Lower lobe of right lung (tissue), 2 donors: Measurements from ENCODE around the gene JAG1. TPM values are rescaled to one million over a fixed set of nuclear protein-coding genes. Genes with fewer than 3 reads are reported as not detected.

Experiments
- ATAC-seq, 2 donors: fragments of 200-7000 bp; cut with Tn5 transposase; one replicate each; pipeline ENCODE4 v1.9.1; 2020 to 2022; ENCODE audit warnings: mild to moderate bottlenecking in 2 of 2, moderate library complexity in 2 of 2
- DNase-seq: peaks from one replicate; pipeline ENCODE4 v3.0.0-alpha.2; 2020
- H3K27ac ChIP-seq: fragments of 200-600 bp; one replicate; pipeline ENCODE4 v1.8.0; 2022
- H3K27me3 ChIP-seq: fragments of 200-600 bp; one replicate; pipeline ENCODE4 v1.8.0; 2022; ENCODE audit warnings: low read depth
- H3K36me3 ChIP-seq: fragments of 200-600 bp; one replicate; pipeline ENCODE4 v1.8.0; 2022; ENCODE audit warnings: mild to moderate bottlenecking
- H3K4me1 ChIP-seq: fragments of 200-600 bp; one replicate; pipeline ENCODE4 v1.8.0; 2022
- H3K4me3 ChIP-seq: fragments of 200-600 bp; one replicate; pipeline ENCODE4 v1.8.0; 2022; ENCODE audit warnings: mild to moderate bottlenecking
- H3K9me3 ChIP-seq: fragments of 200-600 bp; one replicate; pipeline ENCODE4 v1.8.0; 2022
- CTCF ChIP-seq: fragments of 200-600 bp; IDR thresholded peaks from one replicate; pipeline ENCODE4 v1.8.0; 2022; ENCODE audit warnings: antibody characterized with exemption, mild to moderate bottlenecking
- intact Hi-C: fragments of 100-400 bp; cut with DNase I; formaldehyde crosslinking; loops from one replicate; pipeline ENCODE4 v1.11.0; 2022
- total RNA-seq: library from RNA; stranded (reverse); fragmentation: NEBNext Ultra II Directional; extraction: Animal tissue kit (Norgen Biotek cat#: 25700); gene quantifications from one replicate; pipeline ENCODE4 v1.2.1, GENCODE V29; 2021
- donor health status: DM: no; HTN: yes; CAD: no; lungs with severe emphysema.

JAG1 gene
- total RNA-seq, 1 donor from 2014 or later: 60.1 TPM

- Histone ChIP-seq H3K9me3 (no peaks in the 10 kb centered on the region), H3K4me3 (no peak overlapping the region), H3K27ac (no peak overlapping the region), H3K36me3 (no peaks in the 10 kb centered on the region), H3K4me1 (peaks cover 8% of the 10 kb centered on the region), H3K27me3 (no peaks in the 10 kb centered on the region)
- ATAC-seq: no peak
- no peak for TF ChIP-seq CTCF
- intact Hi-C loops: no loop called here
- DNase-seq: no peak
Measured at GRCh38 chr20:10718661-10719060, 44.9 kb upstream of the JAG1 start.

GRCh38 chr20:10716855-10717254 lies 43.1 kb upstream of the JAG1 start:
- H3K4me1 ChIP-seq: peaks cover 8% of the 10 kb centered on the region
- no peak for TF ChIP-seq CTCF
- no peaks in the 10 kb centered on the region for H3K27me3 ChIP-seq
- no peaks in the 10 kb centered on the region for H3K9me3 ChIP-seq
- DNase-seq (no peak), ATAC-seq (no peak)
- H3K27ac ChIP-seq: no peak overlapping the region
- no peak overlapping the region for H3K4me3 ChIP-seq
- H3K36me3 ChIP-seq: no peaks in the 10 kb centered on the region
- intact Hi-C loops: no loop called here

DNA sequence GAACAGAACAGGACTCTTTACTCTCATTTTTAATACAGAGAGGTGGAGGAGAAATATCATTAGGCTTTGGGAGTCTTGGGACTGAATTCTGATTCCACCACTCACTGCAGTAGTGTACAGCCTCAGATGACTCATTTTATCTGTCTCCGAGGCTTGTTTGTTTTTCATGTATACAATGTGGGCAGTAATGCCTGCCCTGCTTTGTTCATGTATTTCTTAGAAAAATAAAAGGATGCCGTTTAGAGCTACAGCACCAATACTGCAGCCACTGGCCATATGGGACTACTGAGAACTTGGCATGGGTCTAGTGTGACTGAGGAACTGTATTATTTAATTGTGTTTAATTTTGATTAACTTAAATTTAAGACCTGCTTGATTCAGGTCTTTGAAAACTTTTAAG lies 41.2 kb upstream of the JAG1 start:
- H3K27me3 ChIP-seq: no peaks in the 10 kb centered on the region
- ATAC-seq (no peak), DNase-seq (no peak)
- intact Hi-C loops: no loop called here
- no peak for TF ChIP-seq CTCF
- no peaks in the 10 kb centered on the region for H3K9me3 ChIP-seq
- no peaks in the 10 kb centered on the region for H3K36me3 ChIP-seq
- peaks cover 8% of the 10 kb centered on the region for H3K4me1 ChIP-seq
- no peak overlapping the region for H3K4me3 ChIP-seq
- H3K27ac ChIP-seq: no peak overlapping the region

DNA sequence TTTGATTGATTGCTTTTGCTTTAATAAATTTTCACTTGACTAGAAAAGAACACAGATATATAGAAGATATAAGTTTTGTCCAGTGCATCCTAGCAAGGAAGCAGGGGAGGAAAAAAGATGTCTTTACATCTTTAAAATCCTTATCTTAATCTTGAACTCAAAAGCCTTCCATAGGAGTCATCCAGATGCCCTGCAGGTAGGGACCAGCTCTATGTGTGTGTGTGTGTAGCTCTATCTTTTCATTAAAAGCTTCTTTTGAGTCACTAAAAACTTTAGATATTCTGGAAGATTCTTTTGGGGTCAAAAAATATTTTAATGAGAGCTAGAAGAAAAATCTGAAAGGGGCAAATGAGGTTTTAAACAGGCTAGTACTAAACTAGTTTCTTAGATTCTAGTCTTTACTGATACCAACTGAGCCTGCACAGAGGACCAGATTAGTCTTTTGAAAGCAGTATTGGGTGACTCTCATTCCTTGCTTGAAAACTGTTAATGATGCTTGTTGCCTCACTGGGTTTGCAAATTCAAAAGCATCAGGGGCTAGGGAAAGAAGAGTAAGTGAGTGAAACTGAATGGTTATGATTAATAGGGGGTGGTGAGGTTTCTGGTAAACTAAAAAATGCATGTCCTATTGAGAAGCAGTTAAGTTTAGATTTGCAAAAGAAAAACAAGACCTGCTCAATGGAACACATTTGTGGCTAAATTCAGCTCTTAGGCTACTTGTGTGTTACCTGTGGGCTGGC lies 40.6 kb upstream of the JAG1 start:
- no peak overlapping the region for H3K27ac ChIP-seq
- DNase-seq (no peak), ATAC-seq (no peak)
- H3K9me3 ChIP-seq: no peaks in the 10 kb centered on the region
- no peak for TF ChIP-seq CTCF
- no peaks in the 10 kb centered on the region for H3K27me3 ChIP-seq
- H3K4me3 ChIP-seq: no peak overlapping the region
- no peaks in the 10 kb centered on the region for H3K36me3 ChIP-seq
- intact Hi-C loops: no loop called here
- peaks cover 8% of the 10 kb centered on the region for H3K4me1 ChIP-seq

- no peaks in the 10 kb centered on the region for H3K9me3 ChIP-seq
- intact Hi-C loops: no loop called here
- no peak overlapping the region for H3K27ac ChIP-seq
- H3K27me3 ChIP-seq: no peaks in the 10 kb centered on the region
- ATAC-seq (no peak), DNase-seq (no peak)
- no peak for TF ChIP-seq CTCF
- H3K4me1 ChIP-seq: peaks cover 8% of the 10 kb centered on the region
- no peak overlapping the region for H3K4me3 ChIP-seq
- H3K36me3 ChIP-seq: no peaks in the 10 kb centered on the region
Measured at GRCh38 chr20:10713161-10713560, 39.4 kb upstream of the JAG1 start.
